H1 (cell line): ENCODE data around the gene LKAAEAR1. TPM values are rescaled to one million over a fixed set of nuclear protein-coding genes. Genes with fewer than 3 reads are reported as not detected.

Experiments used
- CBX8 ChIP-seq: fragments of 300-800, 300-1000 bp; sonication (generic); IDR thresholded peaks from 2 replicates; pipeline ENCODE4 v1.7.1; 2016; ENCODE audit warnings: low read depth, low read length, borderline replicate concordance
- CEBPB ChIP-seq: IDR thresholded peaks from 2 replicates; pipeline ENCODE4 v1.6.1; 2012; ENCODE audit warnings: low read depth, low read length
- EZH2 ChIP-seq: fragments of 200-600 bp; sonication (generic); IDR thresholded peaks from 2 replicates; pipeline ENCODE4 v1.7.1; 2012; ENCODE audit warnings: low read depth, mild to moderate bottlenecking, moderate library complexity, low read length, inconsistent platforms; ENCODE audit not compliant: severe bottlenecking
- GABPA ChIP-seq: IDR thresholded peaks from 2 replicates; pipeline ENCODE4 v1.6.1; 2011; ENCODE audit warnings: mild to moderate bottlenecking, low read length, moderate library complexity, borderline replicate concordance; ENCODE audit not compliant: insufficient read depth
- POLR2AphosphoS5 ChIP-seq: IDR thresholded peaks from 2 replicates; pipeline ENCODE4 v1.6.1; 2011; ENCODE audit warnings: low read depth, low read length
- SAP30 ChIP-seq: fragments of 300-600 bp; sonication (generic); IDR thresholded peaks from 2 replicates; pipeline ENCODE4 v1.7.1; 2012; ENCODE audit warnings: low read length, moderate library complexity, mild to moderate bottlenecking, inconsistent platforms; ENCODE audit not compliant: insufficient read depth, insufficient replicate concordance
- TAF1 ChIP-seq: IDR thresholded peaks from 2 replicates; pipeline ENCODE4 v1.6.1; 2011; ENCODE audit warnings: mild to moderate bottlenecking, low read depth, low read length
- TBP ChIP-seq: IDR thresholded peaks from 2 replicates; pipeline ENCODE4 v1.6.1; 2011; ENCODE audit warnings: low read depth, low read length, improper control_type of control experiment
- TCF12 ChIP-seq: IDR thresholded peaks from 2 replicates; pipeline ENCODE4 v1.6.1; 2011; ENCODE audit warnings: low read depth, mild to moderate bottlenecking, low read length
- polyA plus RNA-seq, 7 experiments: library from polyadenylated mRNA; depleted of rRNA in 3 of 7; stranded (reverse) in 5 of 7; unstranded in 2 of 7; fragments of >200 nt in 5 of 7; fragments of 200-250 nt in 2 of 7; gene quantifications; 1 replicate in 5 of 7; 2 replicates in 1 of 7; 4 replicates in 1 of 7; pipeline versions ENCODE4 v1.2.1 to v1.2.3, GENCODE V29; 2011 to 2013; ENCODE audit warnings: missing spikeins in 2 of 7, mixed read lengths in 2 of 7
- total RNA-seq: library from RNA; stranded (reverse); fragmentation: NEBNext Ultra II Directional; extraction: Animal tissue kit (Norgen Biotek cat#: 25700); gene quantifications from 2 replicates; pipeline ENCODE4 v1.2.1, GENCODE V29; 2021
- TF ChIP-seq, protein P1 (sequence below): IDR thresholded peaks from 2 replicates; pipeline ENCODE4 v1.6.1; 2011; ENCODE audit warnings: low read length, improper control_type of control experiment

LKAAEAR1 gene
- total and polyA plus RNA-seq, 2 of the 8 experiments (the other 6 are each of a cell fraction or from before 2014, with no cell fraction given): 0.41 to 0.53 TPM

DNA sequence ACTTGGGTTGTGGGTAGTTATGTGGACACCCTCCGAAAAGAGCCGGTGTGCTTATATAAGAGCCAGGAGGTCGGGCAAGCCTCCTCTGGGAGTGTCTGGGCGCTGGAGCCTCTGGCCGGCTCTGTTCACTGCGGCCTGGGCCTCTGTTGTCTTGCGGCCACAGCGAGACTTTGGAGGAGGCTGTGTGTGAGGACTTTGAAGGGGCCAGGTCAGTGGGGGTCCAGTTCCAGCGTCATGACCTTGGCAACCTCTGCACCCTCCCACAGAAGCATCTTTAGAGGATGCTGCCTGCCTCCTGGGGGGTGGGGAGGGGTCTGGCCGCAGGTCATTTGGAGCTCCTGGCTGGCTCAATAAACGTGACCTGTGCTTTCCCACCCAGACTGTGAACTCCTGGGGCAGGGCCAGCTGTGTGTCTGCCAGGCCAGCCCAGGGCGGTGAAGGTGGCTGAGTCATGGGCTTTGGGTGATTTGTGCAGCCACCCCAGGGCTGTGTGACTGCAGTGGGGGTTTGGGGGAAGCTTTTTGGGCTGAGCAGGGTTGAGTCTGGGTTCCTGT, 20.0 kb downstream of the LKAAEAR1 start (continued):
- TF ChIP-seq POLR2AphosphoS5 (no peak), TCF12 (no peak), TBP (no peak), EZH2 (no peak), GABPA (no peak), CBX8 (no peak), CEBPB (no peak), SAP30 (no peak), TAF1 (no peak)
- TF ChIP-seq, protein P1, sequence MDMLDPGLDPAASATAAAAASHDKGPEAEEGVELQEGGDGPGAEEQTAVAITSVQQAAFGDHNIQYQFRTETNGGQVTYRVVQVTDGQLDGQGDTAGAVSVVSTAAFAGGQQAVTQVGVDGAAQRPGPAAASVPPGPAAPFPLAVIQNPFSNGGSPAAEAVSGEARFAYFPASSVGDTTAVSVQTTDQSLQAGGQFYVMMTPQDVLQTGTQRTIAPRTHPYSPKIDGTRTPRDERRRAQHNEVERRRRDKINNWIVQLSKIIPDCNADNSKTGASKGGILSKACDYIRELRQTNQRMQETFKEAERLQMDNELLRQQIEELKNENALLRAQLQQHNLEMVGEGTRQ: no peak
